Bronchial epithelial cell (primary cell): ENCODE results near the gene HDAC1. TPM values are rescaled to one million over a fixed set of nuclear protein-coding genes. Genes with fewer than 3 reads are reported as not detected.

Source experiments
- DNase-seq: peaks from one replicate; pipeline ENCODE4 v3.0.0-alpha.2; 2010; ENCODE audit warnings: low read depth
- FAIRE-seq: peaks from 2 replicates; lab custom pipeline; 2011; peaks lifted over from hg19 to GRCh38; lab: Jason Lieb, UNC
- H3K27me3 ChIP-seq: 2 replicates; pipeline ENCODE4 v1.5.1; 2011; ENCODE audit warnings: low read length; ENCODE audit not compliant: control insufficient read depth, insufficient read depth
- H3K36me3 ChIP-seq: 2 replicates; pipeline ENCODE4 v1.5.1; 2011; ENCODE audit warnings: low read length; ENCODE audit not compliant: control insufficient read depth, insufficient read depth
- H3K4me3 ChIP-seq: 2 replicates; pipeline ENCODE4 v1.5.1; 2011; ENCODE audit warnings: mild to moderate bottlenecking, low read depth, low read length, control low read depth
- total RNA-seq: library from RNA; depleted of rRNA; stranded (reverse); fragments of >200 nt; gene quantifications from 2 replicates; pipeline ENCODE4 v1.2.1, GENCODE V29; 2014
- TF ChIP-seq, protein P1 (sequence below): IDR thresholded peaks from 2 replicates; pipeline ENCODE4 v1.5.1; 2011; ENCODE audit warnings: mild to moderate bottlenecking, moderate library complexity, low read length, control low read depth, inconsistent platforms; ENCODE audit not compliant: insufficient read depth, severe bottlenecking

The HDAC1 gene
- total RNA-seq, 1 donor from 2014 or later, result 83.7 TPM

DNA sequence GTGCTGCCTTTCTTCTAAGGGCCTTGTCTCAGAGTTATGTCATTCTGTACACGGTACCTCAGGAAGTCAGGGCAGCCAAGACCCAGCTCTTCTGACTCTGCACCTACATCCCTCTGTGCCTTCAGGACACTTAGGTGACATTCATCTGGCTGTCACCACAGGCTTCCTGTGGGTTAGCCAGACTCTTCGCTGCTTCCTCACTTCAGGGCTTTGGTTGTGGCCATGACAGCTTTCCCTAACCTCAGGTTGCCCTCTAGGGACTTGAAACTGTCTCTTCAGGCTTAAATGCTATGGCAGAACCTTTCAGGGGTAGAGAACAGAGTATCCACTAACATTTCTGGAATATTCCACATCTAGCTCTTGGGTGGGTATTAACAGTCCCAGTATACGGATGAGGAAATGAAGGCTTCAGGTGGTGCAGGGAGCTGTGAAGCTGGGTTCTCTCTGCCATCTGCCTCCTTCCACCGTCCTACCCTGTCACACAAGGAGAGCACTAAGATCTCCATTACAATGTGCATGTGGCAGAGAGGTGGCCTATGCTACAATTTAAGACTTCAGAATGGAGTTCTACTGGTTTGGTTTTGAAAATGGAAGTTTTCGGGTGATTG lies 80.4 kb downstream of the HDAC1 start:
- DNase-seq (no peak), FAIRE-seq (no peak)
- TF ChIP-seq, protein P1, sequence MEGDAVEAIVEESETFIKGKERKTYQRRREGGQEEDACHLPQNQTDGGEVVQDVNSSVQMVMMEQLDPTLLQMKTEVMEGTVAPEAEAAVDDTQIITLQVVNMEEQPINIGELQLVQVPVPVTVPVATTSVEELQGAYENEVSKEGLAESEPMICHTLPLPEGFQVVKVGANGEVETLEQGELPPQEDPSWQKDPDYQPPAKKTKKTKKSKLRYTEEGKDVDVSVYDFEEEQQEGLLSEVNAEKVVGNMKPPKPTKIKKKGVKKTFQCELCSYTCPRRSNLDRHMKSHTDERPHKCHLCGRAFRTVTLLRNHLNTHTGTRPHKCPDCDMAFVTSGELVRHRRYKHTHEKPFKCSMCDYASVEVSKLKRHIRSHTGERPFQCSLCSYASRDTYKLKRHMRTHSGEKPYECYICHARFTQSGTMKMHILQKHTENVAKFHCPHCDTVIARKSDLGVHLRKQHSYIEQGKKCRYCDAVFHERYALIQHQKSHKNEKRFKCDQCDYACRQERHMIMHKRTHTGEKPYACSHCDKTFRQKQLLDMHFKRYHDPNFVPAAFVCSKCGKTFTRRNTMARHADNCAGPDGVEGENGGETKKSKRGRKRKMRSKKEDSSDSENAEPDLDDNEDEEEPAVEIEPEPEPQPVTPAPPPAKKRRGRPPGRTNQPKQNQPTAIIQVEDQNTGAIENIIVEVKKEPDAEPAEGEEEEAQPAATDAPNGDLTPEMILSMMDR, result no peak
- no peaks in the 10 kb centered on the region for H3K27me3 ChIP-seq
- H3K36me3 ChIP-seq, result peaks cover 21% of the 10 kb centered on the region
- no peak overlapping the region for H3K4me3 ChIP-seq

GRCh38 chr1:32373996-32374592 lies 82.2 kb downstream of the HDAC1 start:
- Histone ChIP-seq H3K36me3 (peaks cover 26% of the 10 kb centered on the region), H3K27me3 (no peaks in the 10 kb centered on the region), H3K4me3 (no peak overlapping the region)
- TF ChIP-seq, protein P1, result no peak
- FAIRE-seq (no peak), DNase-seq (no peak)

DNA sequence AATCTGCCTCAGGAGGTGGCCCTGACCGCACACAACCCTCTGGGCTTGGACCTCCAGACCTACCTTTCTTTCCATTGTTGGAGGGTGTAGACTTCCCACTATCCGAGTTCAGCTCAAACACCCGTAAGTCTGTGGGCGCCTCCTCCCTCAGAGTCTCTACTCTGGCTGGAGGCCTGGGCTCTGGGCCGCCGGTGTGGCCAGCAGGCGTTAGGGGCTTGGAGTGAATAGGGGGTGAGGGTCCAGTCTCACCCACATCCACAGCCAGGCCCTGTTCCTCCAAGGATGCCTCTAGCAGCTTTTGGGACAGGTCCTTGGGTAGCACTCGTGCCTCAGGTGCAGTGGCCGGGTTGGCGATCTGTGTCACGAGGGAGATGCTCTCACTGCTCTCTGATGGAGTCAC lies 84.3 kb downstream of the HDAC1 start:
- TF ChIP-seq, protein P1, result no peak
- no peak overlapping the region for H3K4me3 ChIP-seq
- no peaks in the 10 kb centered on the region for H3K27me3 ChIP-seq
- peaks cover 34% of the 10 kb centered on the region for H3K36me3 ChIP-seq
- FAIRE-seq (no peak), DNase-seq (no peak)

GRCh38 chr1:32377541-32378220 lies 85.8 kb downstream of the HDAC1 start:
- peak; percentile 28 for DNase-seq
- H3K27me3 ChIP-seq, result no peaks in the 10 kb centered on the region
- peaks cover 33% of the 10 kb centered on the region for H3K36me3 ChIP-seq
- TF ChIP-seq, protein P1, result no peak
- H3K4me3 ChIP-seq, result no peak overlapping the region
- no peak for FAIRE-seq

- FAIRE-seq (no peak), DNase-seq (no peak)
- Histone ChIP-seq H3K4me3 (no peak overlapping the region), H3K36me3 (peaks cover 36% of the 10 kb centered on the region), H3K27me3 (no peaks in the 10 kb centered on the region)
- TF ChIP-seq, protein P1, result no peak
These were observed 88.2 kb downstream of the HDAC1 start for GRCh38 chr1:32380057-32380456.

Other genes starting within 250 kb of the HDAC1 start
- gene TMEM39B, start 219.1 kb upstream of the HDAC1 start, total RNA-seq, result 2.2 and 2.9 TPM in 2 replicates
- 24.2 and 31.1 TPM in 2 replicates for gene KPNA6, start 184.0 kb upstream of the HDAC1 start, total RNA-seq
- gene TXLNA, start 112.4 kb upstream of the HDAC1 start, total RNA-seq, result 54.0 and 62.7 TPM in 2 replicates
- gene CCDC28B, start 91.5 kb upstream of the HDAC1 start, total RNA-seq, result 1.2 and 2.9 TPM in 2 replicates
- gene IQCC, start 86.4 kb upstream of the HDAC1 start, total RNA-seq, result 2.6 and 3.6 TPM in 2 replicates
- not detected in 2 replicates for gene DCDC2B, start 83.0 kb upstream of the HDAC1 start, total RNA-seq
- 9.0 and 18.3 TPM in 2 replicates for gene TMEM234, start 69.7 kb upstream of the HDAC1 start, total RNA-seq
- 455 and 626 TPM in 2 replicates for gene EIF3I, start 69.7 kb upstream of the HDAC1 start, total RNA-seq
- 0.13 and 0.26 TPM in 2 replicates for gene FAM167B, start 44.9 kb upstream of the HDAC1 start, total RNA-seq
- gene LCK, start 40.8 kb upstream of the HDAC1 start, total RNA-seq, result 0.26 TPM in 1 of 2 replicates, not detected in the other
- gene MARCKSL1, start 44.1 kb downstream of the HDAC1 start, total RNA-seq, result 3.2 and 4.2 TPM in 2 replicates
- gene FAM229A, start 70.4 kb downstream of the HDAC1 start, total RNA-seq, result 0.26 and 0.64 TPM in 2 replicates
- gene TSSK3, start 70.5 kb downstream of the HDAC1 start, total RNA-seq, result 0.26 and 0.64 TPM in 2 replicates
- 35.5 and 45.6 TPM in 2 replicates for gene BSDC1, start 102.4 kb downstream of the HDAC1 start, total RNA-seq
- gene ZBTB8B, start 173.0 kb downstream of the HDAC1 start, total RNA-seq, result not detected in 2 replicates
- 6.8 and 9.5 TPM in 2 replicates for gene ZBTB8A, start 247.3 kb downstream of the HDAC1 start, total RNA-seq